Skeletal muscle tissue (tissue), 4 donors: ENCODE measurements around the gene XPR1. TPM values are rescaled to one million over a fixed set of nuclear protein-coding genes. Genes with fewer than 3 reads are reported as not detected.
"Not testable (repeated sequence)": the region's sequence is repeated elsewhere in the genome, so short reads cannot be mapped to it uniquely, and the experiment has no call there.

ENCODE experiments used
- H3K27ac ChIP-seq: one replicate; pipeline ENCODE4 v1.7.0; 2013; ENCODE audit warnings: mild to moderate bottlenecking, low read depth, low read length, inconsistent platforms
- H3K27me3 ChIP-seq, 3 donors: one replicate each; pipeline ENCODE4 v1.7.0; 2013; ENCODE audit warnings: low read length in 3 of 3; ENCODE audit not compliant: control insufficient read depth in 3 of 3, insufficient read depth in 3 of 3
- H3K36me3 ChIP-seq, 3 donors: one replicate each; pipeline ENCODE4 v1.7.0; 2013; ENCODE audit warnings: low read length in 3 of 3; ENCODE audit not compliant: control insufficient read depth in 3 of 3, insufficient read depth in 3 of 3
- H3K4me1 ChIP-seq, 3 donors: one replicate each; pipeline ENCODE4 v1.7.0; 2013; ENCODE audit warnings: low read length in 3 of 3, mild to moderate bottlenecking in 3 of 3; ENCODE audit not compliant: control insufficient read depth in 3 of 3, insufficient read depth in 3 of 3
- H3K4me3 ChIP-seq, 3 donors: one replicate each; pipeline ENCODE4 v1.7.0; 2013; ENCODE audit warnings: low read length in 3 of 3
- H3K9ac ChIP-seq, 3 donors: one replicate each; pipeline ENCODE4 v1.7.0; 2013; ENCODE audit warnings: low read length in 3 of 3, mild to moderate bottlenecking in 3 of 3, moderate library complexity in 2 of 3, low read depth in 1 of 3
- H3K9me3 ChIP-seq, 3 donors: one replicate each; pipeline ENCODE4 v1.7.0; 2013; ENCODE audit warnings: low read length in 3 of 3; ENCODE audit not compliant: control insufficient read depth in 3 of 3
- total RNA-seq: library from RNA; depleted of rRNA; stranded (reverse); fragments of >200 nt; gene quantifications from one replicate; pipeline ENCODE4 v1.2.3, GENCODE V29; 2014
- donor health status: Osteomylitis.

XPR1 gene
- total RNA-seq, 1 donor from 2014 or later: 13.0 TPM

- H3K4me3 ChIP-seq: no peak overlapping the region
- no peak overlapping the region for H3K9ac ChIP-seq
- H3K4me1 ChIP-seq: no peaks in the 10 kb centered on the region
- no peak overlapping the region for H3K27ac ChIP-seq
- no peaks in the 10 kb centered on the region for H3K36me3 ChIP-seq
- H3K9me3 ChIP-seq: peaks cover 0 to 2% (median 0%) of the 10 kb centered on the region in 3 donors
- H3K27me3 ChIP-seq: no peaks in the 10 kb centered on the region
Measured at GRCh38 chr1:180672105-180672504, 40.3 kb downstream of the XPR1 start.

GRCh38 chr1:180672505-180672904 lies 40.7 kb downstream of the XPR1 start:
- no peak overlapping the region for H3K9ac ChIP-seq
- H3K4me3 ChIP-seq: no peak overlapping the region
- no peaks in the 10 kb centered on the region for H3K36me3 ChIP-seq
- H3K9me3 ChIP-seq: peaks cover 0 to 2% (median 0%) of the 10 kb centered on the region in 3 donors
- no peaks in the 10 kb centered on the region for H3K27me3 ChIP-seq
- no peaks in the 10 kb centered on the region for H3K4me1 ChIP-seq
- H3K27ac ChIP-seq: no peak overlapping the region

- H3K36me3 ChIP-seq: peaks cover 0 to 3% (median 0%) of the 10 kb centered on the region in 3 donors
- no peaks in the 10 kb centered on the region for H3K27me3 ChIP-seq
- H3K9ac ChIP-seq: no peak overlapping the region
- H3K4me1 ChIP-seq: no peaks in the 10 kb centered on the region
- H3K4me3 ChIP-seq: no peak overlapping the region
- H3K27ac ChIP-seq: no peak overlapping the region
- H3K9me3 ChIP-seq: peaks cover 0 to 2% (median 0%) of the 10 kb centered on the region in 3 donors
Measured at GRCh38 chr1:180674603-180675530, 43.0 kb downstream of the XPR1 start.

GRCh38 chr1:180675586-180675985 lies 43.8 kb downstream of the XPR1 start:
- Histone ChIP-seq H3K9me3 (peaks cover 0 to 1% (median 0%) of the 10 kb centered on the region in 3 donors), H3K4me3 (no peak overlapping the region), H3K9ac (no peak overlapping the region), H3K27ac (no peak overlapping the region), H3K4me1 (no peaks in the 10 kb centered on the region), H3K27me3 (no peaks in the 10 kb centered on the region), H3K36me3 (peaks cover 0 to 3% (median 0%) of the 10 kb centered on the region in 3 donors)

- no peaks in the 10 kb centered on the region for H3K27me3 ChIP-seq
- H3K9me3 ChIP-seq: no peaks in the 10 kb centered on the region
- H3K36me3 ChIP-seq: peaks cover 0 to 3% (median 0%) of the 10 kb centered on the region in 3 donors
- H3K4me1 ChIP-seq: no peaks in the 10 kb centered on the region
- H3K4me3 ChIP-seq: no peak overlapping the region
- no peak overlapping the region for H3K27ac ChIP-seq
- H3K9ac ChIP-seq: no peak overlapping the region
Measured at GRCh38 chr1:180680558-180681144, 48.8 kb downstream of the XPR1 start.

- H3K4me3 ChIP-seq, H3K27me3 ChIP-seq, H3K4me1 ChIP-seq, H3K36me3 ChIP-seq, H3K9me3 ChIP-seq, H3K27ac ChIP-seq, H3K9ac ChIP-seq: not testable (repeated sequence)
Measured at GRCh38 chr1:180683117-180683516, 51.3 kb downstream of the XPR1 start.

- no peak overlapping the region for H3K4me3 ChIP-seq
- H3K9ac ChIP-seq: no peak overlapping the region
- peaks cover 0 to 1% (median 0%) of the 10 kb centered on the region in 3 donors for H3K9me3 ChIP-seq
- H3K4me1 ChIP-seq: no peaks in the 10 kb centered on the region
- H3K27ac ChIP-seq: no peak overlapping the region
- no peaks in the 10 kb centered on the region for H3K36me3 ChIP-seq
- no peaks in the 10 kb centered on the region for H3K27me3 ChIP-seq
Measured at GRCh38 chr1:180691322-180691913, 59.6 kb downstream of the XPR1 start.

- Histone ChIP-seq H3K27ac (no peak overlapping the region), H3K9ac (no peak overlapping the region), H3K4me3 (no peak overlapping the region), H3K36me3 (no peaks in the 10 kb centered on the region), H3K9me3 (peaks cover 0 to 6% (median 2%) of the 10 kb centered on the region in 3 donors), H3K27me3 (no peaks in the 10 kb centered on the region), H3K4me1 (no peaks in the 10 kb centered on the region)
Measured at GRCh38 chr1:180693564-180694244, 61.9 kb downstream of the XPR1 start.

GRCh38 chr1:180695282-180695681 lies 63.5 kb downstream of the XPR1 start:
- peaks cover 0 to 6% (median 5%) of the 10 kb centered on the region in 3 donors for H3K9me3 ChIP-seq
- no peaks in the 10 kb centered on the region for H3K27me3 ChIP-seq
- no peak overlapping the region for H3K9ac ChIP-seq
- H3K4me1 ChIP-seq: no peaks in the 10 kb centered on the region
- no peak overlapping the region for H3K4me3 ChIP-seq
- no peak overlapping the region for H3K27ac ChIP-seq
- no peaks in the 10 kb centered on the region for H3K36me3 ChIP-seq
